GM23338 (cell line): Measurements from ENCODE around the gene NOVA2.

Experiments used
- EZH2 ChIP-seq: fragments of 200-600 bp; sonication (generic); IDR thresholded peaks from one replicate; pipeline ENCODE4 v1.8.0; 2017; ENCODE audit warnings: antibody characterized with exemption, mild to moderate bottlenecking, low read depth; ENCODE audit not compliant: unreplicated experiment
- EZH2phosphoT487 ChIP-seq: fragments of 200-600 bp; sonication (generic); IDR thresholded peaks from one replicate; pipeline ENCODE4 v1.8.1; 2018; ENCODE audit warnings: antibody characterized with exemption; ENCODE audit not compliant: unreplicated experiment
- JUNB ChIP-seq: IDR thresholded peaks from one replicate; pipeline ENCODE4 v1.6.1; 2016; ENCODE audit warnings: antibody characterized with exemption; ENCODE audit not compliant: unreplicated experiment
- STAT1 ChIP-seq: IDR thresholded peaks from one replicate; pipeline ENCODE4 v1.6.1; 2016; ENCODE audit warnings: antibody characterized with exemption; ENCODE audit not compliant: unreplicated experiment
- TF ChIP-seq, protein P1 (sequence below), 2 experiments: fragments of 200-600 bp in 1 of 2; sonication (generic) in 1 of 2; conservative IDR thresholded peaks; 2 replicates each; pipeline versions ENCODE4 v1.5.1 to v1.6.1; 2016 to 2017; ENCODE audit warnings: antibody characterized with exemption in 2 of 2, low read depth in 2 of 2, mild to moderate bottlenecking in 2 of 2, moderate library complexity in 1 of 2
- TF ChIP-seq, protein P2 (sequence below): IDR thresholded peaks from one replicate; pipeline ENCODE4 v1.6.1; 2018; ENCODE audit warnings: antibody characterized with exemption; ENCODE audit not compliant: unreplicated experiment

DNA sequence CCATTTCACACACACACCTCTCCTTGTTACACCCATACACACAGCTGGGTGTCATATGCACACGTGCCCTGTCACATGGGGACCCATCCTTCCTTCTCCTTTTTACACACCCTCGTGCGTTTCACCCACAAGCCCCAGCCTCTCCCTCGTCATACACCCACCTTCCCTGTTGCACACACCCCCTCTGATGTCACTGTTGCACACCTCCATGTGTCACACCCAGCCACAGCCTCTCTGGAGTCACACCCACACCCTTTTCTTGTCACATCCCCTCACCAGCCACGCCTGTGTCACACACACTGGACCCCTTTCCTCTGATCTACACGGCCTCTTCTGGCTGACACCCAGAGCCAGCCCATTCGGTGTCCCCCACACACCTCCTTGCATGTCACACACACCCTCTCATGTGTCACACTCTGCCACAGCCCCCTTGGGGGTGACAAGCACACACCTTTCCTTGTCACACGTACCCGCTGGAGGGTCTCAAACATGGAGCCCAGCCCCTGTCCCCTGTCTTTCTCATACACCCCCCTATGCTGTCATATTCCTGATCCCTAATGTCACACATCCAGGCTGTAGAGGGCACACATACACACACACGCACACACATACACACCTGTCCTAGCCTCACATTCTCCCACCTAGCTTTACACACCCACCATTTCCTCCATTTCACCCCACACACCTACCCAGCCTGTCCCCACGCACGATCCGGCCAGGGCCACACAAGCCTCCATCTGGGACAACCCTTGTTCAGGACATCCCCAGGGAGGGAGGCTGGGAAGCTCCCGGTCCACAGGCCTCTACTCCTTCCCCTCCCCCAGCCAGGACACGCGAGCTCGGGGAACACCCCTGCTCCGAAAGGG, 1.4 kb downstream of the NOVA2 start:
- TF ChIP-seq, protein P1, sequence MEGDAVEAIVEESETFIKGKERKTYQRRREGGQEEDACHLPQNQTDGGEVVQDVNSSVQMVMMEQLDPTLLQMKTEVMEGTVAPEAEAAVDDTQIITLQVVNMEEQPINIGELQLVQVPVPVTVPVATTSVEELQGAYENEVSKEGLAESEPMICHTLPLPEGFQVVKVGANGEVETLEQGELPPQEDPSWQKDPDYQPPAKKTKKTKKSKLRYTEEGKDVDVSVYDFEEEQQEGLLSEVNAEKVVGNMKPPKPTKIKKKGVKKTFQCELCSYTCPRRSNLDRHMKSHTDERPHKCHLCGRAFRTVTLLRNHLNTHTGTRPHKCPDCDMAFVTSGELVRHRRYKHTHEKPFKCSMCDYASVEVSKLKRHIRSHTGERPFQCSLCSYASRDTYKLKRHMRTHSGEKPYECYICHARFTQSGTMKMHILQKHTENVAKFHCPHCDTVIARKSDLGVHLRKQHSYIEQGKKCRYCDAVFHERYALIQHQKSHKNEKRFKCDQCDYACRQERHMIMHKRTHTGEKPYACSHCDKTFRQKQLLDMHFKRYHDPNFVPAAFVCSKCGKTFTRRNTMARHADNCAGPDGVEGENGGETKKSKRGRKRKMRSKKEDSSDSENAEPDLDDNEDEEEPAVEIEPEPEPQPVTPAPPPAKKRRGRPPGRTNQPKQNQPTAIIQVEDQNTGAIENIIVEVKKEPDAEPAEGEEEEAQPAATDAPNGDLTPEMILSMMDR (conservative IDR thresholded peaks at IDR 0.05; ENCODE audit: low read depth in 2 of 2), result no peak
- TF ChIP-seq, protein P2, sequence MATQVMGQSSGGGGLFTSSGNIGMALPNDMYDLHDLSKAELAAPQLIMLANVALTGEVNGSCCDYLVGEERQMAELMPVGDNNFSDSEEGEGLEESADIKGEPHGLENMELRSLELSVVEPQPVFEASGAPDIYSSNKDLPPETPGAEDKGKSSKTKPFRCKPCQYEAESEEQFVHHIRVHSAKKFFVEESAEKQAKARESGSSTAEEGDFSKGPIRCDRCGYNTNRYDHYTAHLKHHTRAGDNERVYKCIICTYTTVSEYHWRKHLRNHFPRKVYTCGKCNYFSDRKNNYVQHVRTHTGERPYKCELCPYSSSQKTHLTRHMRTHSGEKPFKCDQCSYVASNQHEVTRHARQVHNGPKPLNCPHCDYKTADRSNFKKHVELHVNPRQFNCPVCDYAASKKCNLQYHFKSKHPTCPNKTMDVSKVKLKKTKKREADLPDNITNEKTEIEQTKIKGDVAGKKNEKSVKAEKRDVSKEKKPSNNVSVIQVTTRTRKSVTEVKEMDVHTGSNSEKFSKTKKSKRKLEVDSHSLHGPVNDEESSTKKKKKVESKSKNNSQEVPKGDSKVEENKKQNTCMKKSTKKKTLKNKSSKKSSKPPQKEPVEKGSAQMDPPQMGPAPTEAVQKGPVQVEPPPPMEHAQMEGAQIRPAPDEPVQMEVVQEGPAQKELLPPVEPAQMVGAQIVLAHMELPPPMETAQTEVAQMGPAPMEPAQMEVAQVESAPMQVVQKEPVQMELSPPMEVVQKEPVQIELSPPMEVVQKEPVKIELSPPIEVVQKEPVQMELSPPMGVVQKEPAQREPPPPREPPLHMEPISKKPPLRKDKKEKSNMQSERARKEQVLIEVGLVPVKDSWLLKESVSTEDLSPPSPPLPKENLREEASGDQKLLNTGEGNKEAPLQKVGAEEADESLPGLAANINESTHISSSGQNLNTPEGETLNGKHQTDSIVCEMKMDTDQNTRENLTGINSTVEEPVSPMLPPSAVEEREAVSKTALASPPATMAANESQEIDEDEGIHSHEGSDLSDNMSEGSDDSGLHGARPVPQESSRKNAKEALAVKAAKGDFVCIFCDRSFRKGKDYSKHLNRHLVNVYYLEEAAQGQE, result no peak
- TF ChIP-seq JUNB (no peak), STAT1 (no peak), EZH2phosphoT487 (no peak), EZH2 (no peak)
